PC-3 (cell line): ENCODE results near the gene LHX2. TPM values are rescaled to one million over a fixed set of nuclear protein-coding genes. Genes with fewer than 3 reads are reported as not detected.

Experiments
- ATAC-seq: fragments of 200-7000 bp; cut with Tn5 transposase; 2 replicates; pipeline ENCODE4 v1.9.1; 2020; ENCODE audit warnings: mild to moderate bottlenecking, moderate library complexity
- BruUV-seq: library from RNA; stranded (reverse); fragments of 400-500 nt; replicated peaks from 2 replicates; lab custom pipeline; 2021; lab: Mats Ljungman, UMichigan
- CTCF ChIA-PET: fragments of 300-600 bp; sonication (Branson Sonifier 250); formaldehyde crosslinking; loops from one replicate; lab custom pipeline; 2022; ENCODE audit warnings: antibody characterized with exemption; lab: Charles Lee
- POLR2A ChIA-PET: fragments of 300-600 bp; sonication (Branson Sonifier 250); formaldehyde crosslinking; loops from one replicate; lab custom pipeline; 2022; ENCODE audit warnings: antibody characterized with exemption; ENCODE audit not compliant: unreplicated experiment; lab: Charles Lee
- DNase-seq: peaks from one replicate; pipeline ENCODE4 v3.0.0-alpha.2; 2015
- H2AFZ ChIP-seq: fragments of 300-600 bp; sonication (generic); 2 replicates; pipeline ENCODE4 v1.6.0; 2016; ENCODE audit warnings: antibody characterized with exemption, low read length
- H3F3A ChIP-seq: fragments of 300-600 bp; sonication (generic); one replicate; pipeline ENCODE4 v1.6.0; 2017; ENCODE audit warnings: antibody characterized with exemption, low read length, control low read depth, mild to moderate bottlenecking; ENCODE audit not compliant: unreplicated experiment
- H3K27ac ChIP-seq: fragments of 300-600 bp; sonication (generic); 2 replicates; pipeline ENCODE4 v1.5.1; 2016; ENCODE audit warnings: mild to moderate bottlenecking, low read length
- H3K27me3 ChIP-seq: fragments of 300-600 bp; sonication (generic); 2 replicates; pipeline ENCODE4 v1.6.1; 2016; ENCODE audit warnings: low read length, mixed read lengths
- H3K36me3 ChIP-seq: fragments of 300-600 bp; sonication (generic); 2 replicates; pipeline ENCODE4 v1.6.1; 2016; ENCODE audit warnings: low read depth, mixed run types, low read length, mixed read lengths
- H3K4me1 ChIP-seq: fragments of 300-600 bp; sonication (generic); 2 replicates; pipeline ENCODE4 v1.5.1; 2016; ENCODE audit warnings: low read length; ENCODE audit not compliant: insufficient read depth
- H3K4me2 ChIP-seq: fragments of 300-600 bp; sonication (generic); 2 replicates; pipeline ENCODE4 v1.6.0; 2016; ENCODE audit warnings: low read length
- H3K4me3 ChIP-seq: fragments of 300-600 bp; sonication (generic); 2 replicates; pipeline ENCODE4 v1.5.1; 2016; ENCODE audit warnings: mild to moderate bottlenecking, low read length, mixed read lengths
- H3K79me2 ChIP-seq: fragments of 300-600 bp; sonication (generic); 2 replicates; pipeline ENCODE4 v1.6.1; 2017; ENCODE audit warnings: low read length, mixed read lengths
- H3K9ac ChIP-seq: fragments of 300-600 bp; sonication (generic); 2 replicates; pipeline ENCODE4 v1.6.0; 2016; ENCODE audit warnings: mild to moderate bottlenecking, low read length
- H3K9me2 ChIP-seq: fragments of 300-600 bp; sonication (generic); replicated peaks from 2 replicates; pipeline ENCODE4 v1.6.1; 2016; ENCODE audit warnings: mixed run types, low read length, mixed read lengths
- H3K9me3 ChIP-seq: fragments of 300-600 bp; sonication (generic); 2 replicates; pipeline ENCODE4 v1.6.1; 2016; ENCODE audit warnings: low read length, mixed read lengths
- H4K20me1 ChIP-seq: fragments of 300-600 bp; sonication (generic); 2 replicates; pipeline ENCODE4 v1.6.1; 2016; ENCODE audit warnings: low read length, mixed read lengths
- CTCF ChIP-seq: fragments of 300-600 bp; sonication (generic); conservative IDR thresholded peaks from 2 replicates; pipeline ENCODE4 v1.5.1; 2017; ENCODE audit warnings: antibody characterized with exemption, low read depth, mild to moderate bottlenecking, low read length
- EZH2 ChIP-seq: fragments of 300-600 bp; sonication (generic); IDR thresholded peaks from one replicate; pipeline ENCODE4 v1.6.1; 2017; ENCODE audit warnings: antibody characterized with exemption, mild to moderate bottlenecking, low read length; ENCODE audit not compliant: unreplicated experiment
- EZH2phosphoT487 ChIP-seq: fragments of 300-600 bp; sonication (generic); IDR thresholded peaks from 2 replicates; pipeline ENCODE4 v1.6.1; 2018; ENCODE audit warnings: mild to moderate bottlenecking, antibody characterized with exemption, low read length, borderline replicate concordance
- intact Hi-C: fragments of 100-400 bp; cut with micrococcal nuclease; formaldehyde crosslinking; loops from 2 replicates; pipeline ENCODE4 v1.9.0; 2023
- total RNA-seq: library from RNA; depleted of rRNA; stranded (reverse); fragments of >200 nt; gene quantifications from 2 replicates; pipeline ENCODE4 v1.2.3, GENCODE V29; 2014

The LHX2 gene
- total RNA-seq, 1 experiment from 2014 or later = 1.1 TPM

- intact Hi-C loops = no loop called here
- H3K4me1 ChIP-seq = no peaks in the 10 kb centered on the region
- no peak for ATAC-seq
- H2AFZ ChIP-seq = no peak overlapping the region
- H3K27me3 ChIP-seq = 0 out of 2 replicates have a peak, but pooled peaks cover 11% of the 10 kb centered on the region
- TF ChIP-seq EZH2phosphoT487 (no peak), CTCF (no peak)
- H3K4me3 ChIP-seq = no peak overlapping the region
- CTCF ChIA-PET = no interaction called here
- no peaks in the 10 kb centered on the region for H4K20me1 ChIP-seq
- no peak overlapping the region for H3K27ac ChIP-seq
- no peak overlapping the region for H3K4me2 ChIP-seq
- no TSS peak for BruUV-seq
- H3F3A ChIP-seq = no peaks in the 10 kb centered on the region
- DNase-seq = no peak
- H3K36me3 ChIP-seq = no peaks in the 10 kb centered on the region
- POLR2A ChIA-PET = no interaction called here
- no peaks in the 10 kb centered on the region for H3K9me2 ChIP-seq
- no peak overlapping the region for H3K9ac ChIP-seq
- no peaks in the 10 kb centered on the region for H3K79me2 ChIP-seq
- H3K9me3 ChIP-seq = no peaks in the 10 kb centered on the region
Measured at GRCh38 chr9:123965801-123966686, 45.5 kb upstream of the LHX2 start.

- POLR2A ChIA-PET = no interaction called here
- no peak overlapping the region for H2AFZ ChIP-seq
- CTCF ChIA-PET = no interaction called here
- H3K9me3 ChIP-seq = no peaks in the 10 kb centered on the region
- ATAC-seq (no peak), DNase-seq (no peak)
- TF ChIP-seq EZH2 (no peak), CTCF (no peak), EZH2phosphoT487 (no peak)
- H3K4me1 ChIP-seq = no peaks in the 10 kb centered on the region
- H3K4me3 ChIP-seq = no peak overlapping the region
- H3K9ac ChIP-seq = no peak overlapping the region
- no peak overlapping the region for H3K4me2 ChIP-seq
- H4K20me1 ChIP-seq = no peaks in the 10 kb centered on the region
- H3F3A ChIP-seq = no peaks in the 10 kb centered on the region
- H3K27me3 ChIP-seq = 0 out of 2 replicates have a peak, but pooled peaks cover 11% of the 10 kb centered on the region
- no peaks in the 10 kb centered on the region for H3K79me2 ChIP-seq
- BruUV-seq = no TSS peak
- no peak overlapping the region for H3K27ac ChIP-seq
- H3K36me3 ChIP-seq = no peaks in the 10 kb centered on the region
- intact Hi-C loops = no loop called here
- H3K9me2 ChIP-seq = no peaks in the 10 kb centered on the region
Measured at GRCh38 chr9:123967323-123967722, 44.2 kb upstream of the LHX2 start.

- H3K27me3 ChIP-seq = 0 out of 2 replicates have a peak, but pooled peaks cover 11% of the 10 kb centered on the region
- H3K9me3 ChIP-seq = no peaks in the 10 kb centered on the region
- no peak overlapping the region for H3K27ac ChIP-seq
- H3K36me3 ChIP-seq = no peaks in the 10 kb centered on the region
- H3K4me3 ChIP-seq = no peak overlapping the region
- ChIA-PET CTCF (no interaction called here), POLR2A (no interaction called here)
- intact Hi-C loops = no loop called here
- ATAC-seq = no peak
- no peak for DNase-seq
- no peak overlapping the region for H3K4me2 ChIP-seq
- H2AFZ ChIP-seq = no peak overlapping the region
- no peaks in the 10 kb centered on the region for H3K79me2 ChIP-seq
- H3F3A ChIP-seq = no peaks in the 10 kb centered on the region
- BruUV-seq = no TSS peak
- H3K4me1 ChIP-seq = no peaks in the 10 kb centered on the region
- H4K20me1 ChIP-seq = no peaks in the 10 kb centered on the region
- no peak for TF ChIP-seq CTCF
- no peak for TF ChIP-seq EZH2
- no peak for TF ChIP-seq EZH2phosphoT487
- H3K9me2 ChIP-seq = no peaks in the 10 kb centered on the region
- H3K9ac ChIP-seq = no peak overlapping the region
Measured at GRCh38 chr9:123972618-123973017, 39.0 kb upstream of the LHX2 start.
